CD4-positive, alpha-beta T cell treated with Interleukin-12 subunit alpha and Interleukin-12 subunit beta, for 1 hour (primary cell): ENCODE results near the gene DISP3.

Experiments used
- DNase-seq: peaks from one replicate; pipeline ENCODE4 v3.0.0-alpha.2; 2020

The DISP3 gene

GRCh38 chr1:11487196-11487751, 8.3 kb downstream of the DISP3 start:
- no peak for DNase-seq

GRCh38 chr1:11488201-11488770, 9.3 kb downstream of the DISP3 start:
- no peak for DNase-seq

GRCh38 chr1:11488966-11489625, 10.1 kb downstream of the DISP3 start:
- DNase-seq = no peak

- DNase-seq = no peak
These were observed 13.3 kb downstream of the DISP3 start for GRCh38 chr1:11492235-11492634.

GRCh38 chr1:11493972-11494655, 15.2 kb downstream of the DISP3 start:
- DNase-seq = no peak

GRCh38 chr1:11494771-11495170, 15.8 kb downstream of the DISP3 start:
- DNase-seq = no peak

- DNase-seq = no peak
These were observed 16.6 kb downstream of the DISP3 start for GRCh38 chr1:11495579-11495978.

- no peak for DNase-seq
These were observed 17.7 kb downstream of the DISP3 start for GRCh38 chr1:11496551-11497080.

GRCh38 chr1:11498956-11499594, 20.1 kb downstream of the DISP3 start:
- no peak for DNase-seq

GRCh38 chr1:11499601-11500331, 20.8 kb downstream of the DISP3 start:
- DNase-seq = no peak

GRCh38 chr1:11500881-11501280, 21.9 kb downstream of the DISP3 start:
- no peak for DNase-seq

- DNase-seq = peak; percentile 11
These were observed 22.5 kb downstream of the DISP3 start for GRCh38 chr1:11501491-11501897.

GRCh38 chr1:11501906-11502485, 23.0 kb downstream of the DISP3 start:
- no peak for DNase-seq

- no peak for DNase-seq
These were observed 23.6 kb downstream of the DISP3 start for GRCh38 chr1:11502516-11502915.

- DNase-seq = no peak
These were observed 25.6 kb downstream of the DISP3 start for GRCh38 chr1:11504599-11504998.

- DNase-seq = no peak
These were observed 26.9 kb downstream of the DISP3 start for GRCh38 chr1:11505591-11506538.

- no peak for DNase-seq
These were observed 28.4 kb downstream of the DISP3 start for GRCh38 chr1:11507309-11507708.

- DNase-seq = no peak
These were observed 34.7 kb downstream of the DISP3 start for GRCh38 chr1:11513681-11514080.

GRCh38 chr1:11514366-11514765, 35.4 kb downstream of the DISP3 start:
- no peak for DNase-seq

GRCh38 chr1:11515368-11516300, 36.7 kb downstream of the DISP3 start:
- no peak for DNase-seq
